GM12865 (cell line): Measurements from ENCODE around the gene HIPK2.

Experiments
- DNase-seq: peaks from one replicate; pipeline ENCODE4 v3.0.0; 2010; ENCODE audit warnings: low read depth
- H3K4me3 ChIP-seq: 2 replicates; pipeline ENCODE4 v1.5.1; 2011; ENCODE audit warnings: mild to moderate bottlenecking, low read depth, low read length, control low read depth
- CTCF ChIP-seq: IDR thresholded peaks from 2 replicates; pipeline ENCODE4 v1.5.1; 2011; ENCODE audit warnings: low read length, control low read depth, low read depth, inconsistent platforms; ENCODE audit not compliant: insufficient read depth; ENCODE audit errors: missing control alignments

HIPK2 gene

DNA sequence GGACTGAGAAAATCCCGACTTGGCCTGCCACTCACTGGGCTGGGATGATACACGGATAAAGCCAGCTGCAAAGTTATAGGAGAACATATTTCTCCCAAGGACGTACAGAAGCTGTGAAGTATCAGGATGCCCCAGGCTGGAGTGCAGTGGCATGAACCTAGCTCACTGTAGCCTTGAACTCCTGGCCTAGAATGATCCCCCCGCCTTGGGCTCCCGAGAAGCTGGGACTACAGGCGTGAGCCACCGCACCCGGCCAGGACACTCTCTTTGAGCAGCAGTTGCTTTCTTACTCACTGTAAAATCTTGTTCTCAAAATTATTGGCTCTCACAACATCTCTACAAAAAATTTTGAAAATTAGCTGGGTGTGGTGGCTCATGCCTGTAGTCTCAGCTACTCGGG, 203.9 kb downstream of the HIPK2 start:
- TF ChIP-seq CTCF: no peak
- DNase-seq: no peak

DNA sequence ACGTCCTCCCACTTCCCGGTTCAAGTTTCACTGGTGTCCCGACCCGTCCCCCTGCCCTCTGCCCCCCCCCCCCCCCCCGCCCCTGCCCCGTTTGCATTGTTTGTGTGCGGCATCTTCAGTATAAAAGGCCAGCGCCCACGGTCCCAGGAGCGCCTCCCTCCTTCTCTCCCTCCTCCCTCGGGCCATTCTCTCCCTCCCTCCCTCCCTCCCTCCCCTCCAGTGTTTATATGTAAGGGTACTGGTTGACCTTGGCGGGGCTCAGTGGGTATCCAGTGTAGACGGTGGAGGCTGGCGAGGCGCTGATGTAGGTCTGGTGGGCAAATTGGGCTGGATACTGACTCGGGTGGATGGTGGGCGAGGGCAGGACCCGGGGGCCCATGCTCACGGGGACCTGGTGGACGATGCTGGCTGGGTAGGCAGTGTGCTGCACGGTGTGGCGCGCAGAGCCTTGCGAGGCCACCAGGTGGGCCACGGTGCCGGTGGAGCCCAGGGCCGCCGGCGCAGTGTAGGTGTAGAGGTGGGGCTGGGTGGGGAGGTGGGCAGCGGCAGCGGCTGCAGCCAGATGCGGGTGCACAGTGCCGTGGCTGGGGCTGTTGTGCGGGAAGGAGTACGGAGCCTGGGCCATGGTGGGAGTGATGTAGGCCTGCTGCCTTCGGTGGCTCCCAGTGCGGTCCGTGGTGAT, 205.0 kb downstream of the HIPK2 start:
- H3K4me3 ChIP-seq: no peak overlapping the region
- TF ChIP-seq CTCF: no peak
- DNase-seq: no peak

More for the DNA sequence above, 203.9 kb downstream of the HIPK2 start:
- no peak overlapping the region for H3K4me3 ChIP-seq

DNA sequence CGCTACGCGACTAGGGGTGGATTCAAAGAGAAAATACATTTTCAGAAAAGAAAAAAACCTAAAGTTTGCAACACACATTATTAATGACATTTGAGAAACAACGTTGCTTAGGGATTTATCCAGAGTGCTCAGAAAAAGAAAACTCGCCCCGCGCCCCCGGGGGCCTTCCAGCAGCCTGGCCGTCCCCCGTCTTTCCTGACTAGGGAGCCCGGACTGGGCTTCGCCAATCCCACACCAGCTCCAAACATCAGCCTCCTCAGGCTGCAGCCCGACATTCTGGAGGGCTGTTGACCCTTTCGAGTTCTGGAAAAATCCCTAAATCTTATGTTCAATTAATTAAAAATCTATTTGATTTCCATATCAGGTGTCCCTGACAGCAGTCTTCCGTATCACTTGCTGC, 205.7 kb downstream of the HIPK2 start:
- H3K4me3 ChIP-seq: no peak overlapping the region
- TF ChIP-seq CTCF: no peak
- no peak for DNase-seq

GRCh38 chr7:139571651-139572050, 206.1 kb downstream of the HIPK2 start:
- no peak for DNase-seq
- H3K4me3 ChIP-seq: no peak overlapping the region
- TF ChIP-seq CTCF: no peak

DNA sequence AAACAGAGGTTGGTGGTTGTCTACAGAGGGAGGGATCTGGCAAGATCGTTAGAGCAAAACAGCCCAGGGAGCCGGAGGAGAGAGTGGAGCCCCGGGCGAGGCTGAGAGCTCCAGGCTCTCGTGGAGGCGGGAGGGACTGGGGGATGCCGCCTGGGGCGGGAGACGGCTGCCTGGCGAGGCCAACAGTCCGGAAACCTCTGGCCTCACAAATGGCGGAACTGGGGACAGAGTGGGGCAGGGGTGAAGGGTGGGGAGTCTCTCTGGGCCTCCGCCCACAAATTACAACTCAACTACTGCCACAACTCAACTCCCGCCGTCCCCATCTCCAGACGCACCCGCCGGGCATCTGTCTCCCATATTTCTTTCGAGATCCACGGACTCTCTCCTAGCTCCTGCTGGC, 206.6 kb downstream of the HIPK2 start:
- TF ChIP-seq CTCF: no peak
- H3K4me3 ChIP-seq: no peak overlapping the region
- DNase-seq: no peak

GRCh38 chr7:139570626-139571025, 207.2 kb downstream of the HIPK2 start:
- H3K4me3 ChIP-seq: no peak overlapping the region
- no peak for DNase-seq
- TF ChIP-seq CTCF: no peak

- H3K4me3 ChIP-seq: no peak overlapping the region
- DNase-seq: no peak
- no peak for TF ChIP-seq CTCF
Measured at GRCh38 chr7:139570119-139570518, 207.7 kb downstream of the HIPK2 start.
